Smooth muscle cell (in vitro differentiated cells): Measurements from ENCODE around the gene WDR93. TPM values are rescaled to one million over a fixed set of nuclear protein-coding genes. Genes with fewer than 3 reads are reported as not detected.

Experiments used
- DNase-seq: peaks from one replicate; lab custom pipeline; 2025; ENCODE audit not compliant: unreplicated experiment; lab: John Stamatoyannopoulos, UW
- H2AFZ ChIP-seq: fragments of 200-600 bp; sonication (generic); 2 replicates; pipeline ENCODE4 v1.6.0; 2016; ENCODE audit warnings: antibody characterized with exemption, low read depth, mild to moderate bottlenecking
- H3F3A ChIP-seq: fragments of 200-600 bp; sonication (generic); 2 replicates; pipeline ENCODE4 v1.6.0; 2017; ENCODE audit warnings: antibody characterized with exemption, low read depth
- H3K27ac ChIP-seq: fragments of 200-600 bp; sonication (generic); 2 replicates; pipeline ENCODE4 v1.5.1; 2016; ENCODE audit warnings: low read depth, mild to moderate bottlenecking
- H3K27me3 ChIP-seq: fragments of 200-600 bp; sonication (generic); 2 replicates; pipeline ENCODE4 v1.6.1; 2016; ENCODE audit warnings: low read depth, mild to moderate bottlenecking
- H3K36me3 ChIP-seq: fragments of 200-600 bp; sonication (generic); 2 replicates; pipeline ENCODE4 v1.5.1; 2016; ENCODE audit warnings: low read depth
- H3K4me1 ChIP-seq: fragments of 200-600 bp; sonication (generic); 2 replicates; pipeline ENCODE4 v1.5.1; 2016; ENCODE audit warnings: low read depth
- H3K4me2 ChIP-seq: fragments of 200-600 bp; sonication (generic); 2 replicates; pipeline ENCODE4 v1.6.0; 2016; ENCODE audit warnings: mild to moderate bottlenecking
- H3K4me3 ChIP-seq: fragments of 200-600 bp; sonication (generic); 2 replicates; pipeline ENCODE4 v1.5.1; 2016; ENCODE audit warnings: mild to moderate bottlenecking
- H3K79me2 ChIP-seq: fragments of 200-600 bp; sonication (generic); 2 replicates; pipeline ENCODE4 v1.6.0; 2016; ENCODE audit warnings: low read depth, mild to moderate bottlenecking
- H3K9ac ChIP-seq: fragments of 200-600 bp; sonication (generic); 2 replicates; pipeline ENCODE4 v1.6.0; 2016; ENCODE audit warnings: low read depth
- H3K9me3 ChIP-seq: fragments of 200-600 bp; sonication (generic); replicated peaks from 2 replicates; pipeline ENCODE4 v1.5.1; 2016; ENCODE audit warnings: low read depth
- H4K20me1 ChIP-seq: fragments of 200-600 bp; sonication (generic); 2 replicates; pipeline ENCODE4 v1.6.0; 2016; ENCODE audit warnings: low read depth
- WGBS: methylation state at CpG from one replicate; pipeline ENCODE4 v1.1.7; 2016; ENCODE audit warnings: low lambda C conversion rate; 5-methylcytosine and 5-hydroxymethylcytosine counted together
- polyA plus RNA-seq: library from polyadenylated mRNA; unstranded; fragments of >200 nt; fragmentation: Nextera tagmentation; extraction: Ambion mirVana; gene quantifications from 2 replicates; pipeline ENCODE4 v1.2.1, GENCODE V29; 2016
- total RNA-seq: library from RNA; depleted of rRNA; stranded (reverse); fragments of >200 nt; gene quantifications from 2 replicates; pipeline ENCODE4 v1.2.3, GENCODE V29; 2014
- TF ChIP-seq, protein P1 (sequence below): fragments of 200-600 bp; sonication (generic); IDR thresholded peaks from 2 replicates; pipeline ENCODE4 v1.5.1; 2017; ENCODE audit warnings: borderline replicate concordance, mild to moderate bottlenecking, antibody characterized with exemption; ENCODE audit not compliant: insufficient read depth, poor library complexity, severe bottlenecking

Gene WDR93
- total and polyA plus RNA-seq, 2 experiments from 2014 or later = 0.80 TPM; not detected in 1

DNA sequence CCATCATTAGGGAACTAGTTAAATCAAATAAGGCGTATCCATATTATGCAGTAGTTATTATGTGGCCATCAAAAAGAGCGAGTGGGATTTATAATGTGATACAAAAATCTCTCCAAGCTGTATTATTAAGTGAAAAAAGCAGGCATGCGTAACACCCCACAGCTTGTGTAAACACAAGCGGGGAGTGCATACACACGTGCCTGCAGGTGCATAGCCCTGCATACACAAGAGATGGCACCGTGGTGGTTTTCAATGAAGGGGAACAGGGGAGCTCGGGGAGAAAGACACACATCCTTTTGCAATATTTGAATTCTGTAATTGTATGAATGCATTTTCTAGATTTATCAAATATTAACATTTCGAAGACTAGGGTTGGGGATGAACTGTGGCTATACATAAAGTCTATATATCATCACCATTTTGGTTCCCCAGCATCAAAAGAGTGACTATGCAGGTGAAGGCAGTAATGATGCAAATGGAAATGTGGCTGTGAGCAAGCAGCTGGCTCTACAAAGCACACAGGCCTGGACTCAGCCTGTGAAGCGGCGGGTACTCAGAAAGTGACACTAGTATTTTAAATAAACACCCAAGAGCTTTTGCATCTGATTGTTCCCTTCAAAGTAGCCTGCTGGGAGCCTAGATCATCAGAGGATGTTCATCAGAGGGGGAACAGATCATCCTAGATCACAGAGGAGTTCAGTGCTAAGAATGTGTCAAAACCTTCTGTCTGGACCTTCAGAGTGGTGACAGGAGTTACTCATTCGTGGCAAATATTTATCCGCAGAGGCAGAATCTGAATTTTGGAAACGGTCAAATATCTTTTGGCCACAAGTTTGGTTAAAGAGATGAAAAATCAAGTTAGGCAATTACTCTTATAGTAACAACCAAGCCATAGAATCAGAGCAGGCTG lies 25.9 kb upstream of the WDR93 start:
- no peaks in the 10 kb centered on the region for H3K4me1 ChIP-seq
- H2AFZ ChIP-seq = peak overlapping the region; percentile 78
- DNase-seq = no peak
- no peaks in the 10 kb centered on the region for H3K27me3 ChIP-seq
- no peaks in the 10 kb centered on the region for H3K36me3 ChIP-seq
- no peaks in the 10 kb centered on the region for H4K20me1 ChIP-seq
- peak overlapping the region; percentile 87 for H3K4me2 ChIP-seq
- H3K9ac ChIP-seq = no peak overlapping the region
- H3K4me3 ChIP-seq = peak overlapping the region; percentile 53
- TF ChIP-seq, protein P1, sequence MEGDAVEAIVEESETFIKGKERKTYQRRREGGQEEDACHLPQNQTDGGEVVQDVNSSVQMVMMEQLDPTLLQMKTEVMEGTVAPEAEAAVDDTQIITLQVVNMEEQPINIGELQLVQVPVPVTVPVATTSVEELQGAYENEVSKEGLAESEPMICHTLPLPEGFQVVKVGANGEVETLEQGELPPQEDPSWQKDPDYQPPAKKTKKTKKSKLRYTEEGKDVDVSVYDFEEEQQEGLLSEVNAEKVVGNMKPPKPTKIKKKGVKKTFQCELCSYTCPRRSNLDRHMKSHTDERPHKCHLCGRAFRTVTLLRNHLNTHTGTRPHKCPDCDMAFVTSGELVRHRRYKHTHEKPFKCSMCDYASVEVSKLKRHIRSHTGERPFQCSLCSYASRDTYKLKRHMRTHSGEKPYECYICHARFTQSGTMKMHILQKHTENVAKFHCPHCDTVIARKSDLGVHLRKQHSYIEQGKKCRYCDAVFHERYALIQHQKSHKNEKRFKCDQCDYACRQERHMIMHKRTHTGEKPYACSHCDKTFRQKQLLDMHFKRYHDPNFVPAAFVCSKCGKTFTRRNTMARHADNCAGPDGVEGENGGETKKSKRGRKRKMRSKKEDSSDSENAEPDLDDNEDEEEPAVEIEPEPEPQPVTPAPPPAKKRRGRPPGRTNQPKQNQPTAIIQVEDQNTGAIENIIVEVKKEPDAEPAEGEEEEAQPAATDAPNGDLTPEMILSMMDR = no peak
- H3K79me2 ChIP-seq = no peaks in the 10 kb centered on the region
- H3F3A ChIP-seq = peaks cover 7% of the 10 kb centered on the region
- 88% methylated on average over 13 of the region's 13 CpGs for WGBS
- H3K9me3 ChIP-seq = no peaks in the 10 kb centered on the region
- no peak overlapping the region for H3K27ac ChIP-seq

DNA sequence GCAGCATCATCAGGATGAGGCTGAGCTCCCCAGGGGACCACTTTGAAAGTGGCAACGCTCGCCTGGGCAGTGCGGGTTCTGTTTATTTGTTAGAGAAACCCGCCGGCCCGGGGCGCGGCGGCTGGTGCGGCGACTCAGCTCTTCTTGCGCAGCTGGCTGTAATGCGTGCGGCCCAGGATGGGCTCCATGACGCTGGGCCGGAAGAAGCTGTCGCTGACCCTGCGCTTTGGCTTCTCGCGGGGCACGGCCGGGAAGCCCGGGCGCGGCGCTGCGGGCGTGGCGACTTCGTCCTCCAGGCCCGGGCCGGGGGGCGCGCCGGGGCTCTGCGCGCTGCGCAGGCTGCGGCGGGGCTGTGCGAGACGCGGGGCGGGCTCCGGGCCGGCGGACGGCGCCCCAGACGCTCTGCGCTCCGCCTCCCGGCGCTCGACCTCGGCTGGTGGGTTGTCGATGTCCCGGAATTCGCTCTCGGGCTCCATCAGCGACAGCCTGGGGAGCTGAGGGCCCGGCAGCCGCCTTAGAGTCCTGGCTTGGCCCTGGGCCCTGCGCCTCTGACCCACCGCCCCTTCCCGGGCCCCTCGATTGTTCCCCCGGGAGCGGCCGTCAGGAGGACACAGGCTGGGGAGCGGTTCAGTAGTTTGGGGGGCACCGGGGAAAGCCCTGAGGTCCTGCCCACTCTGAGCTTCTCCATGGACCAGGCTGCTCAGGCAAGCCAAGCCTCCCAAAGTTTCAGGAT lies 25.0 kb upstream of the WDR93 start:
- H3K36me3 ChIP-seq = no peaks in the 10 kb centered on the region
- WGBS = 7% methylated on average over 61 of the region's 72 CpGs
- peak overlapping the region; percentile 38 for H3K27ac ChIP-seq
- no peaks in the 10 kb centered on the region for H4K20me1 ChIP-seq
- peaks cover 7% of the 10 kb centered on the region for H3F3A ChIP-seq
- H3K4me2 ChIP-seq = peak overlapping the region; percentile 87
- no peaks in the 10 kb centered on the region for H3K27me3 ChIP-seq
- no peaks in the 10 kb centered on the region for H3K79me2 ChIP-seq
- peak overlapping the region; percentile 53 for H3K4me3 ChIP-seq
- no peaks in the 10 kb centered on the region for H3K9me3 ChIP-seq
- peak; percentile 20 for DNase-seq
- H3K9ac ChIP-seq = peak overlapping the region; percentile 51
- peak overlapping the region; percentile 90 for H2AFZ ChIP-seq
- no peaks in the 10 kb centered on the region for H3K4me1 ChIP-seq
- TF ChIP-seq, protein P1 = no peak

DNA sequence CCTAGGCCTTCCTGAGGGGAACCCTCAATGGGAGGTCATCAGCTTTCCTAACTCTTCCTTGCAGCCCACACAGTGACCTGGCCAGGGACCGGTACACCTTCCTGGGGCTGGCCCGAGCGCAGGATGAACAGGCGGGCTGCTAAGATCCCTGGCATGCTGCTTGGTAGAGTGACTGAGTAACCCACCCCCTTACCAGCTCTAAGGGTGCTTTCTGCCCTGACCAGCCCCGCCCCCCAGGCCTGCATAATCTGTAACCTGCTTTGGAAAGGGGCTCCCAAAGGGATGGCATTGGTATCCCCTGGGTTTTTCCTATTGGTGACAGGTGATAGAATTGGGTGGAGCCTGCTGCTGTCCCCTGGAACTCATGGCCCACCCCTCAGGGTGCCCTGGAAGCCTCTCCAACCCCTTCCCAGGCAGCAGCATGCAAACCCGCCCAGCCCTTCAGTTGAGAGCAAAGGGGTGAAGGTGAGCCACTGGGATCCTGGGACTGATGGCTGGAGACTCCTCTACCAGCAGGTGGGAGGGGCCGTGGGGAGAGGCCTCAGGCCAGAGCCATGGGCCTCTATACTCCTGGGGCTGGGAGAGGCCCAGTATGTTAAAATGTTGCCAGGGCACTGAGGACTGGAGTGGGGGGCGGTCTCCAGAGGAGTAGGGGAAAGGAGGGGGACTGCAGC lies 24.3 kb upstream of the WDR93 start:
- H3K27ac ChIP-seq = peak overlapping the region; percentile 38

More for the DNA sequence above, 24.3 kb upstream of the WDR93 start:
- no peak overlapping the region for H3K4me3 ChIP-seq
- H3K9ac ChIP-seq = peak overlapping the region; percentile 51
- H3F3A ChIP-seq = peaks cover 7% of the 10 kb centered on the region
- H3K79me2 ChIP-seq = no peaks in the 10 kb centered on the region
- no peak for DNase-seq
- WGBS = 91% methylated on average over 7 of the region's 8 CpGs
- H3K4me2 ChIP-seq = peak overlapping the region; percentile 87
- TF ChIP-seq, protein P1 = no peak
- no peaks in the 10 kb centered on the region for H3K4me1 ChIP-seq
- H3K27me3 ChIP-seq = no peaks in the 10 kb centered on the region
- no peaks in the 10 kb centered on the region for H3K36me3 ChIP-seq
- H4K20me1 ChIP-seq = no peaks in the 10 kb centered on the region
- H2AFZ ChIP-seq = peak overlapping the region; percentile 90
- no peaks in the 10 kb centered on the region for H3K9me3 ChIP-seq
